Right lobe of liver (tissue), 4 donors: ENCODE results near the gene FBXO10.

Experiments used
- CTCF ChIP-seq, 4 donors: fragments of 200-600 bp in 3 of 4; fragments of 450-650 bp in 1 of 4; IDR thresholded peaks; one replicate each; pipeline versions ENCODE4 v1.5.1 to v1.8.0; 2016 to 2022; ENCODE audit warnings: antibody characterized with exemption in 4 of 4, mild to moderate bottlenecking in 2 of 4
- POLR2A ChIP-seq: fragments of 450-650 bp; IDR thresholded peaks from one replicate; pipeline ENCODE4 v1.6.1; 2017; ENCODE audit warnings: antibody characterized with exemption, mild to moderate bottlenecking
- donor health status: DM: no; HTN: no; CAD: no.
- donor health status: DM: no; HTN: no; CAD: no.
- donor health status: DM: no; HTN: yes; CAD: no.

- TF ChIP-seq CTCF (IDR thresholded peaks at IDR 0.05) (no peak), POLR2A (no peak)
Observed at GRCh38 chr9:37504605-37505004, 71.6 kb downstream of the FBXO10 start.
